Right lobe of liver (tissue), 6 donors: ENCODE measurements around the gene MYH13. TPM values are rescaled to one million over a fixed set of nuclear protein-coding genes. Genes with fewer than 3 reads are reported as not detected.

Experiments used
- ATAC-seq, 4 donors: fragments of 200-7000 bp; cut with Tn5 transposase; one replicate each; pipeline ENCODE4 v1.9.1; 2020; ENCODE audit warnings: mild to moderate bottlenecking in 4 of 4, moderate library complexity in 4 of 4
- DNase-seq, 3 donors: peaks; one replicate each; pipeline ENCODE4 v3.0.0-alpha.2; 2020
- H3K27ac ChIP-seq, 3 donors: fragments of 200-600 bp; one replicate each; pipeline ENCODE4 v1.8.0; 2022
- H3K27me3 ChIP-seq, 2 donors: fragments of 200-600 bp; one replicate each; pipeline ENCODE4 v1.8.0; 2022
- H3K36me3 ChIP-seq, 4 donors: fragments of 200-600 bp; sonication (generic) in 1 of 4; one replicate each; pipeline versions ENCODE4 v1.5.1 to v1.8.0; 2017 to 2022; ENCODE audit warnings: control low read depth in 1 of 4
- H3K4me1 ChIP-seq, 4 donors: fragments of 200-600 bp; sonication (generic) in 1 of 4; one replicate each; pipeline versions ENCODE4 v1.5.1 to v1.8.0; 2017 to 2022; ENCODE audit warnings: control low read depth in 1 of 4
- H3K4me3 ChIP-seq, 3 donors: fragments of 200-600 bp; one replicate each; pipeline ENCODE4 v1.8.0; 2022
- H3K9me3 ChIP-seq, 4 donors: fragments of 200-600 bp; sonication (generic) in 1 of 4; one replicate each; pipeline versions ENCODE4 v1.5.1 to v1.8.0; 2017 to 2022; ENCODE audit warnings: control low read depth in 1 of 4
- POLR2A ChIP-seq: fragments of 450-650 bp; IDR thresholded peaks from one replicate; pipeline ENCODE4 v1.6.1; 2017; ENCODE audit warnings: antibody characterized with exemption, mild to moderate bottlenecking
- WGBS: methylation state at CpG from one replicate; pipeline ENCODE4 v1.1.6; 2018; ENCODE audit warnings: low coverage, low lambda C conversion rate; ENCODE audit not compliant: insufficient coverage; ENCODE audit errors: missing lambda C conversion rate; 5-methylcytosine and 5-hydroxymethylcytosine counted together
- intact Hi-C, 2 donors: fragments of 100-400 bp; cut with DNase I; formaldehyde crosslinking; loops; one replicate each; pipeline versions ENCODE4 v1.11.2 to v1.14.1; 2022
- total RNA-seq, 6 experiments: library from RNA; depleted of rRNA in 2 of 6; stranded (reverse); fragments of >200 nt in 2 of 6; fragmentation: NEBNext Ultra II Directional in 3 of 6; extraction: Animal tissue kit (Norgen Biotek cat#: 25700) in 3 of 6; gene quantifications; one replicate each; pipeline versions ENCODE4 v1.1.0 to v1.2.4, GENCODE V29; 2016 to 2023
- TF ChIP-seq, protein P1 (sequence below), 4 donors: fragments of 200-600 bp in 3 of 4; fragments of 450-650 bp in 1 of 4; IDR thresholded peaks; one replicate each; pipeline versions ENCODE4 v1.5.1 to v1.8.0; 2016 to 2022; ENCODE audit warnings: antibody characterized with exemption in 4 of 4, mild to moderate bottlenecking in 2 of 4
- donor health status: DM: no; HTN: yes; CAD: no.
- donor health status: DM: no; HTN: no; CAD: no.
- donor health status: DM: no; HTN: no; CAD: no.
- donor health status: DM: no; HTN: yes; CAD: no.
- donor health status: DM: no; HTN: yes; CAD: no.

The MYH13 gene
- total RNA-seq, 6 experiments from 2014 or later = not detected

DNA sequence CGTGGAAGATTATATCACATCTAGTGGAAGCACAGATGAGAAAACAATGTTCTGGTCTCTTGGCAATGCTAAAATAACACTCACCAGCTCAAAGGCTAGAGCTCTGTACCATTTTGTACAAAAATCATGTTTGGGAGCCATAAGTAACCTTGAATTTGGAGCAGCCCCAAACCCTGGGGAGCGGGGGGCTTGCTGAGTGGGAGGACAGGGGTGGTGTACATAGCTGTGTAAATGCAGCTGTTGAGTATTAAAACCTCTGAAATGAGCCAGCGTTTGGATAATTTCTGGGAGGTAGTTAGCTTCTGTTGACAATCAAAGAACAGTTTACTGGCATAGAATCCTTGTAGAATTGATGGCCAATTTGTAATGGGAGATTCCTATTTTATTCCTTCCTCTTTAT, 44.6 kb upstream of the MYH13 start:
- intact Hi-C loops = no loop called here
- ATAC-seq (no peak), DNase-seq (no peak)
- no peaks in the 10 kb centered on the region for H3K4me1 ChIP-seq
- WGBS = 47% methylated on average over 3 of the region's 3 CpGs
- H3K36me3 ChIP-seq = no peaks in the 10 kb centered on the region
- no peaks in the 10 kb centered on the region for H3K27me3 ChIP-seq
- no peaks in the 10 kb centered on the region for H3K9me3 ChIP-seq
- TF ChIP-seq, protein P1, sequence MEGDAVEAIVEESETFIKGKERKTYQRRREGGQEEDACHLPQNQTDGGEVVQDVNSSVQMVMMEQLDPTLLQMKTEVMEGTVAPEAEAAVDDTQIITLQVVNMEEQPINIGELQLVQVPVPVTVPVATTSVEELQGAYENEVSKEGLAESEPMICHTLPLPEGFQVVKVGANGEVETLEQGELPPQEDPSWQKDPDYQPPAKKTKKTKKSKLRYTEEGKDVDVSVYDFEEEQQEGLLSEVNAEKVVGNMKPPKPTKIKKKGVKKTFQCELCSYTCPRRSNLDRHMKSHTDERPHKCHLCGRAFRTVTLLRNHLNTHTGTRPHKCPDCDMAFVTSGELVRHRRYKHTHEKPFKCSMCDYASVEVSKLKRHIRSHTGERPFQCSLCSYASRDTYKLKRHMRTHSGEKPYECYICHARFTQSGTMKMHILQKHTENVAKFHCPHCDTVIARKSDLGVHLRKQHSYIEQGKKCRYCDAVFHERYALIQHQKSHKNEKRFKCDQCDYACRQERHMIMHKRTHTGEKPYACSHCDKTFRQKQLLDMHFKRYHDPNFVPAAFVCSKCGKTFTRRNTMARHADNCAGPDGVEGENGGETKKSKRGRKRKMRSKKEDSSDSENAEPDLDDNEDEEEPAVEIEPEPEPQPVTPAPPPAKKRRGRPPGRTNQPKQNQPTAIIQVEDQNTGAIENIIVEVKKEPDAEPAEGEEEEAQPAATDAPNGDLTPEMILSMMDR (IDR thresholded peaks at IDR 0.05) = no peak
- no peak for TF ChIP-seq POLR2A
- no peak overlapping the region for H3K27ac ChIP-seq
- no peak overlapping the region for H3K4me3 ChIP-seq

DNA sequence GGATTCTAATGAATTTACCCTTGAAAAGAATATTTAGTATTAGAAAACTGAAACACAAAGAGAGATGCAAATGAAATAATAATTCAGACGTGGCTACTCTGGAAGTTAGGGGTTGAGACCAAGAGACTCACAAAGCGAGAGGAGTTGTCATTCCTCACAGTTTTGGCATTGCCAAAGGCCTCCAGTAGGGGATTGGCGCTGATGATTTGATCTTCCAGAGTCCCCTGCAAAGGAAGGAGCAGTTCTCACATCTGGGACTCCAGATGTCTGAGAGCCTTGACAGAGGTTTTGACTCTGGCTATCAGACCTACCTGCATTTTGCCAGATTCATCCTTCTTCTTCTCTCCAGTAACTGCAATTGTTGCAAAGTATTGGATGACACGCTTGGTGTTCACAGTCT, 42.4 kb upstream of the MYH13 start:
- Histone ChIP-seq H3K27me3 (no peaks in the 10 kb centered on the region), H3K36me3 (no peaks in the 10 kb centered on the region), H3K27ac (no peak overlapping the region), H3K9me3 (no peaks in the 10 kb centered on the region), H3K4me1 (no peaks in the 10 kb centered on the region), H3K4me3 (no peak overlapping the region)
- ATAC-seq = no peak
- WGBS = 52% methylated on average over 2 of the region's 4 CpGs
- TF ChIP-seq, protein P1 (IDR thresholded peaks at IDR 0.05) = no peak
- TF ChIP-seq POLR2A = no peak
- intact Hi-C loops = no loop called here
- DNase-seq = no peak

DNA sequence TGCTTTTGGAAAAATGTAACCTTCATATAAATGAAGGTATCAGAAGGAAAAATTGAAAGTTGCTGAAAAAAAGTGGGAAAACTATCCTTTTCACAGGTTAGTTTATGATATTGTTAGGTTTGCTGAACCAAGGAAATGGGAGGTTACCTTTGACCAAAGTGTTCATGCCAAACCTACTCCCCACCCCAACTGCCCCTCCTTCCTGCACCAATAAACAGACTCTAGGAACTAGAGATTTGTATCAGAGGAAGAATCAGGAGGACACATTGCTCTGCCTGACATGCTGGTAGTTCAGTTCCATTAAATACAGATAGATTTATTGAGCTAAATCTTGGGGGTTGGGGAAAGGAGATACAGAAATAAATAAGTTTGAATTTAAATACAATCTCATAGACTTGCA, 30.8 kb upstream of the MYH13 start:
- H3K9me3 ChIP-seq = no peaks in the 10 kb centered on the region
- TF ChIP-seq, protein P1 (IDR thresholded peaks at IDR 0.05) = no peak
- TF ChIP-seq POLR2A = no peak
- DNase-seq (no peak), ATAC-seq (no peak)
- no peaks in the 10 kb centered on the region for H3K27me3 ChIP-seq
- no peaks in the 10 kb centered on the region for H3K4me1 ChIP-seq
- intact Hi-C loops = no loop called here
- H3K27ac ChIP-seq = no peak overlapping the region
- no peak overlapping the region for H3K4me3 ChIP-seq
- H3K36me3 ChIP-seq = no peaks in the 10 kb centered on the region

DNA sequence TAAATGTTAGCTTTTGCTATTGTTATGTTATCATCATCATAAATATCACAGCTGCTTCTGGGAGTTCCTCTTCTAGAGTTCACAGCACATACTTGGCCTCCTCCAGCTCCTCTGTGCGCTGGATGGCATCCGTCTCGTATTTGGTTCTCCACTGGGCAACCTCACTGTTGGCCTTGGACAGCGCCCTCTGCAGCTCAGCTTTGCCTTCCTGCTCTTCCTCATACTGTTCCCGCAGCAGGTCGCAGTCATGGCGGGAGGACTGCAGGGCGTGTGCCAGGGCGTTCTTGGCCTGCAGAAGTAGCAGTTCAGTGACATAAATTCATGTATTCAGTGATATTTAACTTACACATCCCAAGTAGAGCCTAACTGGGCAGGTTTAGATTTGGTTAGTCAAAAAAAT, 25.5 kb upstream of the MYH13 start:
- WGBS = 71% methylated on average over 9 of the region's 9 CpGs
- intact Hi-C loops = no loop called here
- no peak for DNase-seq
- ATAC-seq = no peak
- TF ChIP-seq, protein P1 (IDR thresholded peaks at IDR 0.05) = no peak
- no peak for TF ChIP-seq POLR2A
- Histone ChIP-seq H3K4me1 (no peaks in the 10 kb centered on the region), H3K36me3 (no peaks in the 10 kb centered on the region), H3K27ac (no peak overlapping the region), H3K27me3 (no peaks in the 10 kb centered on the region), H3K4me3 (no peak overlapping the region), H3K9me3 (no peaks in the 10 kb centered on the region)

DNA sequence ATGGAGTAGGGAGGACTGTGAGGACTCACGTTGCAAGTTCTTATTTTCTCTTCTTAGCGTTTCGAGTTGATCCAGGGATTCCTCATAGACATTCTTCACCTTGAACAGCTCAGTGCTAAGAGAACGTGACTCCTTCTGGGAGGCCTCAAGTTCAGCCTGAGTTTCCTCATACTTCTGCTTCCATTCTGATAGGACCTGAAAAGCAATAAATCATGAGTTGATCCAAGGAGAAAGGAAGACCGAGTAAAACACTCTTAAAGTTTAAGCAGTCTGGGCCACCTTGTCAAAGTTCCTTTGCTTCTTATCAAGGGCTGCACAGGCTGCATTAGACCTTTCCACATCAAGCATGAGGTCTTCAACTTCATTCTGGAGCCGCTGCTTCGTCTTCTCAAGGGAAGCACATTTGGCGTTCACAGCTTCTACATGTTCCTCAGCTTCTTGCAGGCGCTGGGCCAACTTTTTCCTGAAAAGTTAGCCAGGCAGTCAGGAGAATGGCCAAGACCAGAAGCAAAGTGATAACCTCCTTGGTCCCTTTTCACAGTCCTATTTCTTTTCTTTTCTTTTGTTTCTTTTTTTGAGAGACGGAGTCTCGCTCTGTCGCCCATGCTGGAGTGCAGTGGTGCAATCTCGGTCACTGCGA, 23.8 kb upstream of the MYH13 start:
- Histone ChIP-seq H3K9me3 (no peaks in the 10 kb centered on the region), H3K27me3 (no peaks in the 10 kb centered on the region), H3K4me1 (no peaks in the 10 kb centered on the region), H3K27ac (no peak overlapping the region), H3K36me3 (no peaks in the 10 kb centered on the region), H3K4me3 (no peak overlapping the region)
- 38% methylated on average over 10 of the region's 14 CpGs for WGBS
- no peak for TF ChIP-seq POLR2A
- ATAC-seq (no peak), DNase-seq (no peak)
- intact Hi-C loops = no loop called here
